ENCODE results near the gene C2orf92. TPM values are rescaled to one million over a fixed set of nuclear protein-coding genes. Genes with fewer than 3 reads are reported as not detected.
"Not testable (repeated sequence)": the region's sequence is repeated elsewhere in the genome, so short reads cannot be mapped to it uniquely, and the experiment has no call there.

C2orf92 gene
- 10 to 100 TPM; 13.4 to 20.9 (median 16.1) TPM for total RNA-seq
- total RNA-seq (2013): 15.7 TPM

DNA sequence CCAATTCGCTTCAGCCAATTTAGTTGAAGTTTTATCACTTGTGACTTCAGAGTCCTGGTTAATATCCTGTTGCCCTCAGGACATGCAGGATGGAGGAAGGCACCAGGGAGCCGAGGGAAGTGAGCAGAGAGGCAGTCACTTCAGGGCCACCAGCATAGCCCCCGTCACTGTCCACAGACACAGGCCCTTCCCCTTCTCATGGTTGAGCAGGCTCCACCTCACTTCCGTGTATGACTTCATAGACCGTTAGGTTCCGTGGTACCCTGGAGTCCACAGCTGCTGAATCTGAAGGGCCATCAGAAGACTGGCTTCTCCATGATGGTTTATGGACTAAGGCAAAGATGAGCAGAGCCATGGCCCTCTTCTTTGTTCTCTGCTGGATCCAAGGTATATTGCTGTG lies at the start of gene C2orf92:
C2orf92 (plus strand) TSS at position 266 of the 400 bp plus-strand sequence; CDS start at position 342, 76 bp downstream.
- Mint-ChIP-seq H3K27me3 (ENCODE audit: low read depth in 2 of 2) (peaks cover 0 to 8% of the 10 kb centered on the region in 2 donors), H3K36me3 (no peaks in the 10 kb centered on the region), H3K9me3 (no peaks in the 10 kb centered on the region), H3K27ac (no peak within 1 kb of the TSS), H3K4me3 (no peak within 1 kb of the TSS), H3K4me1 (no peaks in the 10 kb centered on the region)
- intact Hi-C loops (cut with micrococcal nuclease): no loop called here
- DNase-seq: no peak
- H3K36me3 ChIP-seq (ENCODE audit: control insufficient read depth, insufficient read depth, low read length): no peaks in the 10 kb centered on the region
- no peak for ATAC-seq
- H3K9me3 ChIP-seq (ENCODE audit: control insufficient read depth, insufficient read depth, low read length): no peaks in the 10 kb centered on the region
- H3K27ac ChIP-seq (ENCODE audit: low read length): no peak within 1 kb of the TSS
- 87% methylated on average over 6 of the region's 6 CpGs for WGBS (ENCODE audit: insufficient coverage)
- H3K27me3 ChIP-seq (ENCODE audit: control insufficient read depth, insufficient read depth, low read length): no peaks in the 10 kb centered on the region
- TF ChIP-seq, protein P1, sequence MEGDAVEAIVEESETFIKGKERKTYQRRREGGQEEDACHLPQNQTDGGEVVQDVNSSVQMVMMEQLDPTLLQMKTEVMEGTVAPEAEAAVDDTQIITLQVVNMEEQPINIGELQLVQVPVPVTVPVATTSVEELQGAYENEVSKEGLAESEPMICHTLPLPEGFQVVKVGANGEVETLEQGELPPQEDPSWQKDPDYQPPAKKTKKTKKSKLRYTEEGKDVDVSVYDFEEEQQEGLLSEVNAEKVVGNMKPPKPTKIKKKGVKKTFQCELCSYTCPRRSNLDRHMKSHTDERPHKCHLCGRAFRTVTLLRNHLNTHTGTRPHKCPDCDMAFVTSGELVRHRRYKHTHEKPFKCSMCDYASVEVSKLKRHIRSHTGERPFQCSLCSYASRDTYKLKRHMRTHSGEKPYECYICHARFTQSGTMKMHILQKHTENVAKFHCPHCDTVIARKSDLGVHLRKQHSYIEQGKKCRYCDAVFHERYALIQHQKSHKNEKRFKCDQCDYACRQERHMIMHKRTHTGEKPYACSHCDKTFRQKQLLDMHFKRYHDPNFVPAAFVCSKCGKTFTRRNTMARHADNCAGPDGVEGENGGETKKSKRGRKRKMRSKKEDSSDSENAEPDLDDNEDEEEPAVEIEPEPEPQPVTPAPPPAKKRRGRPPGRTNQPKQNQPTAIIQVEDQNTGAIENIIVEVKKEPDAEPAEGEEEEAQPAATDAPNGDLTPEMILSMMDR (IDR thresholded peaks at IDR 0.05): no peak
- H3K4me3 ChIP-seq (ENCODE audit: low read length): no peak within 1 kb of the TSS
- peaks cover 6% of the 10 kb centered on the region for H3K4me1 ChIP-seq (ENCODE audit: control insufficient read depth, insufficient read depth, low read length)

DNA sequence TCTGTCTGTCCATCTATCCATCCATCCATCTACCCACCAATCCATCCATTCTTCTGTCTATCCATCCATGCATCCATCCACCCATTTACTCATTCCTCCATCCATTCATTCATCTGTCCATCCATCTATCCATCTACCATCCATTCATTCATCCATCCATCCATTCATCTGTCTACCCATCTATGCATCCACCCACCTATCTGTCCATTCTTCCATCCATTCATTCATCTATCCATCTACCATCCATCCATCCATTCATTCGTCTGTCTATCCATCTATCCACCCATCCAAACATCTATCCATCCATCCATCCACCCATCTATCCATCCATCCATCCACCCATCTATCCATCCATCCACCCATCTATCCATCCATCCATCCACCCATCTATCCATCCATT lies 49.0 kb upstream of the C2orf92 start:
- H3K27me3 Mint-ChIP-seq (ENCODE audit: low read depth in 2 of 2); H3K4me3 Mint-ChIP-seq; H3K27ac ChIP-seq (ENCODE audit: low read length); H3K27ac Mint-ChIP-seq; H3K27me3 ChIP-seq (ENCODE audit: control insufficient read depth, insufficient read depth, low read length); H3K4me1 ChIP-seq (ENCODE audit: control insufficient read depth, insufficient read depth, low read length); H3K4me3 ChIP-seq (ENCODE audit: low read length); DNase-seq; H3K4me1 Mint-ChIP-seq; intact Hi-C loops (cut with micrococcal nuclease); H3K36me3 ChIP-seq (ENCODE audit: control insufficient read depth, insufficient read depth, low read length); H3K9me3 ChIP-seq (ENCODE audit: control insufficient read depth, insufficient read depth, low read length); ATAC-seq; H3K36me3 Mint-ChIP-seq; H3K9me3 Mint-ChIP-seq: not testable (repeated sequence)
- WGBS (ENCODE audit: insufficient coverage): 33% methylated on average over 1 of the region's 1 CpG

DNA sequence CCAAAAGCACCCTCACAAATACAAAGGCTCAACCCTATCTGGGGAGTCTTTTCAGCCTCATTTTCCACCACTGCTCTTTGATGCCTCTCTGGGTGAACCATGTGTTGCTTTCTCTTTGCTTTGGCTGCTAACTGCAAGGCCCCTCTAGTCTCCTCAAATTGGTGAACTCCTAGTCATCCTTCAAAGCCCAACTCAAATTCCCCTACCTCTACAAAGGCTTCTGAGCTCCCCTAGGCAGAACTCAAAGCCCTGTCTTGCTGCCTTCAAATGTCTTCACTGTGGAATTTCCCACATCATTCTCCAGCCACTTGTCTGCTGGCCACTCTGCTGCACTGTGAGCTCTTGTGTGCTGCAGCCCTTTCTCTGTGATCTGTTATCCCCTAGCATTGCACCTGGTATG lies 46.5 kb upstream of the C2orf92 start:
- H3K4me1 Mint-ChIP-seq; H3K9me3 ChIP-seq (ENCODE audit: control insufficient read depth, insufficient read depth, low read length); H3K4me3 Mint-ChIP-seq; H3K27ac ChIP-seq (ENCODE audit: low read length); H3K4me1 ChIP-seq (ENCODE audit: control insufficient read depth, insufficient read depth, low read length); DNase-seq; H3K27me3 ChIP-seq (ENCODE audit: control insufficient read depth, insufficient read depth, low read length); intact Hi-C loops (cut with micrococcal nuclease); H3K4me3 ChIP-seq (ENCODE audit: low read length); H3K9me3 Mint-ChIP-seq; H3K36me3 ChIP-seq (ENCODE audit: control insufficient read depth, insufficient read depth, low read length); H3K27me3 Mint-ChIP-seq (ENCODE audit: low read depth in 2 of 2); H3K27ac Mint-ChIP-seq; H3K36me3 Mint-ChIP-seq; ATAC-seq: not testable (repeated sequence)

DNA sequence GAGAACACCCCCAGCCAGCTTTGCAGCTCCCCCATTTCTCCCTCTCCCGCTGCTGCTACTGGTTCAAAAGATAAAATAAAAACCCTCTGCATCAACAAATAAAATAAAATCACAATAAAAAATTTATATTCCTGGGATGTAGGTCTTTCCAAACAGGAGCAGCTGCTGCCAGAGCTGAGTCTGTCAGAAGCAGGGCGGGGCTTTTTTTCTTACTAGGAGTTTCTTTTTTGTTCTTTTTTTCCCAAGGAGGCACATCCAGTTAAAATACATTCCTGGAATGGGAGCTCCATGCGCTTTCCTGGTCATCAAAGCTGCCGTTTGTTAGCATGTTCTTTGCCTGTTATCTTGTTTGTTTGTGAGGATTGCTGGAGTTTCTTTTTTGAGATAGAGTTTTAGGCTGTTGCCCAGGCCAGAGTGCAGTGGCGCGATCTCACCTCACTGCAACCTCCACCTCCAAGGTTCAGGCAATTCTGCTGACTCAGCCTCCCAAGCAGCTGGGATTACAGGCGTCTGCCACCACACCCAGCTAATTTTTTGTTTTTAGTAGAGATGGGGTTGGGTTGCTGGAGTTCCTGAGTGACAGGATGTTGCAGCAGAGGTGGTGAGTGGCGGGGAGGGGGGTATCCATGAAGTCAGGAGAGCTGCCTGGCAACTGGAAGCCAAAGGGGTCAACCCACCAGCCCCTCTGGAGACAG lies 44.0 kb upstream of the C2orf92 start:
- intact Hi-C loops (cut with micrococcal nuclease); H3K36me3 Mint-ChIP-seq; H3K4me3 Mint-ChIP-seq; H3K27ac Mint-ChIP-seq; H3K27me3 ChIP-seq (ENCODE audit: control insufficient read depth, insufficient read depth, low read length); H3K9me3 ChIP-seq (ENCODE audit: control insufficient read depth, insufficient read depth, low read length); H3K36me3 ChIP-seq (ENCODE audit: control insufficient read depth, insufficient read depth, low read length); H3K4me1 Mint-ChIP-seq; H3K4me3 ChIP-seq (ENCODE audit: low read length); DNase-seq; H3K9me3 Mint-ChIP-seq; H3K4me1 ChIP-seq (ENCODE audit: control insufficient read depth, insufficient read depth, low read length); ATAC-seq; H3K27ac ChIP-seq (ENCODE audit: low read length): not testable (repeated sequence)
- WGBS (ENCODE audit: insufficient coverage): 28% methylated on average over 2 of the region's 8 CpGs
- peaks cover 7 to 11% of the 10 kb centered on the region in 2 donors for H3K27me3 Mint-ChIP-seq (ENCODE audit: low read depth in 2 of 2)

DNA sequence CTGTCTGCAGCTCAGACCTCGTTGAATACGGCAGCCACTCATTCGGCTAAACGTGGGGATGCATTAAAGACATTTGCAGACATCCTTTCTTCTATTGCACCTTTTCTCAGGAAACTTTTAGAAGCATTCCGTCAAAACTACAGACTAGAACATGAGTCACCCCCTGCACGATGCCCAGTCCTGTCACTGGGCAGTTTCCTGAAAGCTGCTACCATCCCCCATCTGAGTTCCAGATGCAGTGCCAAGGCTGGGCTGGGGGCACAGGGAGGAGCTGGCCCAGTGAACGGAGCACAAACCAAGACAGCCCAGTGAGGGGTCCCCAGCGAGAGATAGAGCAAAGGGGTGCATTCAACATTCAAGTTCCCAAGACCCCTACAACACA lies 43.5 kb upstream of the C2orf92 start:
- H3K4me1 Mint-ChIP-seq; intact Hi-C loops (cut with micrococcal nuclease); H3K9me3 Mint-ChIP-seq; H3K4me3 ChIP-seq (ENCODE audit: low read length); H3K27me3 ChIP-seq (ENCODE audit: control insufficient read depth, insufficient read depth, low read length); H3K27ac ChIP-seq (ENCODE audit: low read length); H3K27ac Mint-ChIP-seq; H3K4me3 Mint-ChIP-seq; H3K36me3 Mint-ChIP-seq; H3K9me3 ChIP-seq (ENCODE audit: control insufficient read depth, insufficient read depth, low read length); DNase-seq; H3K36me3 ChIP-seq (ENCODE audit: control insufficient read depth, insufficient read depth, low read length); ATAC-seq; H3K4me1 ChIP-seq (ENCODE audit: control insufficient read depth, insufficient read depth, low read length): not testable (repeated sequence)
- H3K27me3 Mint-ChIP-seq (ENCODE audit: low read depth in 2 of 2): peaks cover 9 to 17% of the 10 kb centered on the region in 2 donors
- WGBS (ENCODE audit: insufficient coverage): 79% methylated on average over 8 of the region's 8 CpGs

Data from natural killer cell (primary cell).